GM19193 (cell line): Measurements from ENCODE around the gene FASN.

Experiments used
- POLR2A ChIP-seq: IDR thresholded peaks from 4 replicates; pipeline ENCODE4 v1.6.1; 2011; ENCODE audit not compliant: insufficient read depth, insufficient read length; ENCODE audit errors: extremely low read depth

FASN gene

DNA sequence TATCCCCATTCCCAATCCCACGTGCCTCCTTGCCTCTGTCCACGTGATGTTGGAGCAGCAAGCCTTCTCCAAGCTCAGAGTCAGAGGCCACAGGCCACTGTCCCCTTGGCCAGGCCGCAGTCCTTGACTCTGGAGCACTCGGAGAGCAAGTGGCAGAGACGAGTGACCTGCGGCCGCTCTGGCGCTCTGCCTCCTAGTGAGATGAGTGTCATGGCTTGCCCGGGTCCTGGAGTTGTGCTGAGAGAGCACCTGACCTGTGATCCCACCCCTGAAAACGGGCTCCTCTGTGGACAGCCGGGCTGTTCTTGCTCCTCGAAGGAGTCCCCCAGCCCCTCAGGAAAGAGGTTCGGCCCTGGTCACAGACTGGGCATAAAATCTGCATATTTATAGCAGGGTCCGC lies 10.0 kb upstream of the FASN start:
- TF ChIP-seq POLR2A: no peak

DNA sequence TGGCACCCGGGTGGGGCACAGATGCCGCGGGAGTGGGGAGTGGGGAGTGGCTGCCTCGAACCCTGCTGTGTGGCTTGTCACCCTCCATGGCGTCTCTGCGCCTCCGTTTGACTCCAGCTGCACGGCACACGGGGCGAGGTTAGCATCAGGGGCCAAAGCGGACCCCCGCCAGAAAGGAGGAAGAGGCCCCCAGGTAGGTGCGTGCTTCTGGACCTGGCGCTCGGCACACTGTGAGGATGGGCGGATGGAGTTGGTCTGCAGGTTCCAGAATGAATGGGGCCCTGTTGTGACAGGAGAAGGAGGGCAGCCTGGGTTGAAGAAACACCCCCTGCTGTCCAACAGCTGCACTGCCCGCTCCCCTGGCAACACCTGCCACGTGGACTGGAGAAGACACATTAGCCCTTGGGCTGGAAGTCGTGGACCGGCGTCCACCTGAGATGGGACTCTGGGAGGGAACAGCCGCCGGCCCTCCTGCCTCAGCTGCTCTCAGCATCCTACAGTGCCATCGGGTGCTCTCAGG lies 9.4 kb upstream of the FASN start:
- TF ChIP-seq POLR2A: no peak

- no peak for TF ChIP-seq POLR2A
These were observed 8.8 kb upstream of the FASN start for GRCh38 chr17:82106688-82107305.

GRCh38 chr17:82105882-82106687 lies 8.0 kb upstream of the FASN start:
- TF ChIP-seq POLR2A: peak; percentile 84

- no peak for TF ChIP-seq POLR2A
These were observed 7.4 kb upstream of the FASN start for GRCh38 chr17:82105417-82105881.

GRCh38 chr17:82104797-82105416 lies 6.9 kb upstream of the FASN start:
- TF ChIP-seq POLR2A: no peak

DNA sequence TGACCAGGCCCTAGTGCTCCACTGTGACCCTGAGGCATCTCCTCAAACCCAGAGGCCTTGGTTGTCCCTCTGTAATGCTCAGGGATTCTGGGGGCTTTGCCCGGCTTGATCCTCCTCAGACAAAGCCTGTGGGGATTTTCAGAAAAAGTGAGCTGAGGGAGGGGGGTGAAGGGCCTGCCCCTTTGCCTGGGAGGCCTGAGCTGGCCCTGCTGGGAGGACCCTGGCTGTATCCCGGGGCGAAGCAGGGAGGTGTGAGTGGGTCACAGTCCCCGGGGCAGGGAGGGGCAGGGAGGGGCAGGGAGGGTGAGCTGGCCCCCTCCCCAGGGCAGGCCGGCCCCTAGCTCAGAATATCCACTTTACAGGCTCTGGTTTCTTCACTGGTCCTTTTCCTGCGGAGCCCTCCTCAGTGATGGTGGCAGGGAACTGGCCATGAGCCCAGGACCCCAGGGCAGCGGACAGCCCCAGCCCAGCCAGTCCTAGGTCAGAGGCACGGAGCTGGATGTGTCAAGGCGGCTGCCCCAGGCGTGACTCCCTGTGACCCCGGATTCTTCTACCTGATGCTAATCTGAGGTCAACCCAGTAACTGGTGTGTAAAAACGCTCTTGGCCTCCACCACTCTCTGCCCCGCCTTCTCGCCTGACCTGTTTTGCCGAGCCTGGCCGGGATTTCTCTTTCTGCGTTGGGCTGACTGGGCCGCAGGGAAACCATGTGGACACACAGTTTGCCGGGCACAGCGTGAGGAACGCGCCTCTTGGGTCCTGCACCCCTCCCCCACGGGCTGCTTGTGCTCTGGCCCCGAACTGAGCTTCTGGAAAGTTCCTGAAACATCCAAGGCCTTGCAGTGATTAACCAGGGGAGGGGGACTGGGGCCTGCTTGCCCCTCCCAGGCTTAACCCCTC lies 5.8 kb upstream of the FASN start:
- no peak for TF ChIP-seq POLR2A

- TF ChIP-seq POLR2A: no peak
These were observed 4.0 kb upstream of the FASN start for GRCh38 chr17:82101767-82102679.

DNA sequence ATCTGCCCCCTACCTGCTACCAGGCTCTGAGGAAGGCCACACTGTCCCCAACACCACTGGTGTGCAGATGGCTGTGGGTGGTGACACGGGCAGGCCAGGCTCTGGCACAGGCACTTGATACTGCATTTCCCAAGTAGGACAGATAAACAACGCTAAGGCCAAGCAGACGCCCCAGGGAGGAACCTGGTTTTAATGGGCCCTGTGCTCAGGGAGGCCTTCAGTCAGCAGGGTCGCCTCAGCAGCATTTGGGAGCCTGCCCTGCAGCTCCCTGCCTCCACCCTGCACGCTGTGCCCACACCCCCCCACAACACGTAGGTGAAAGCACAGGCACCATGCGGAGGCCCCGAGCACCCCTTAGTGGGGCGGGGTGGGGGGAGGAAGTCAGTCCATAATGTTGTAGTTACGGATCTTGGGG lies 3.3 kb upstream of the FASN start:
- TF ChIP-seq POLR2A: no peak

- TF ChIP-seq POLR2A: peak; percentile 11
These were observed 2.7 kb upstream of the FASN start for GRCh38 chr17:82100502-82101298.

DNA sequence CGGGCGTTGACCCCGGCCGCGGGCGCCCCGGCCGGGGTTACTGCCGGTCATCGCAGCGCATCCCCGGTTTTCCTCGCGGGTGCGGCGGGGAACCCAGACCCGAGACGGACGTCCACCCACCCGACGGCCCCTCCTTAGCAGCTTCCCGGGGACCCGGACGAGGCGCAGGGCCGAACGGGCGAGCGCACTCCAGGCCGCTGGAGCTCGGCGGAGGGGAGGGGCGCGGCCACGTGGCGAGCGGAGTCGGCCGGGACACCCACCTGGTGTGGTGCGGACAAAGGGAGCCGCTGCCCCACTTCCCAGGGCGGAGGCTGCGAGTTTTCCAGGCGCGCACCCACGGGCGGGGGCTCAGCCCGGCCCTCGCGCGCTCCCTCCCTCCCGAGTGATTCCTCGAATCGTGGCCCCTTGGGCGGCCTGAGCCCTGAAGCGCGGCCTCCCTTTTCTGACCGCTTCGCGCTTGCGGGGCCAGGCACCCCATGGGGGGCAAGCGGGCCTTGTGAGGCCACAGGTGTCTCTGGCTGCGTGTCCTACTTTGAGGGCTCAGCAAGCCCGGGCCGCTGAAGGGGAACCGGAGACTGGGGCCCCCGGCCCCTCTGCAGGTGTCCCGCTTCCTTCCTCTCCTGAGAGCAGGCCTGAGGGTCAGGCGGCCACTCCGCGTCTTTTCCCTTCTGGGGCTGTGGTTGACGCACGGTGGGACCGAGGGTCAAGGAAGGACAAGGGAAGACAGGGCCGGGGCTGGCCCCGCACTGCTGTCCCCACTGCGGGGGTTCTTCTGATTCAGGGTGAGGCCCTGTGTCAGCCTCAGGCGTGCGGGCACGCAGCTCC lies 1.1 kb upstream of the FASN start:
- peak; percentile 63 for TF ChIP-seq POLR2A

GRCh38 chr17:82097919-82098168 lies 192 bp downstream of the FASN start:
- TF ChIP-seq POLR2A: no peak
